ENCODE results near the gene OTULINL.

The OTULINL gene

GRCh38 chr5:14582797-14583137 is 1.2 kb downstream of the OTULINL start:
- no peak for TF ChIP-seq ZNF274 (IDR thresholded peaks at IDR 0.05; ENCODE audit: low read depth, low read length)
- H3K4me3 ChIP-seq (ENCODE audit: low read length): no peak overlapping the region

- H3K4me3 ChIP-seq (ENCODE audit: low read length): no peak overlapping the region
- no peak for TF ChIP-seq ZNF274 (IDR thresholded peaks at IDR 0.05; ENCODE audit: low read depth, low read length)
Observed at GRCh38 chr5:14584848-14585247, 3.3 kb downstream of the OTULINL start.

- H3K4me3 ChIP-seq (ENCODE audit: low read length): no peak overlapping the region
- no peak for TF ChIP-seq ZNF274 (IDR thresholded peaks at IDR 0.05; ENCODE audit: low read depth, low read length)
Observed at GRCh38 chr5:14587150-14587549, 5.6 kb downstream of the OTULINL start.

- no peak for TF ChIP-seq ZNF274 (IDR thresholded peaks at IDR 0.05; ENCODE audit: low read depth, low read length)
- no peak overlapping the region for H3K4me3 ChIP-seq (ENCODE audit: low read length)
Observed at GRCh38 chr5:14588145-14588544, 6.6 kb downstream of the OTULINL start.

- no peak for TF ChIP-seq ZNF274 (IDR thresholded peaks at IDR 0.05; ENCODE audit: low read depth, low read length)
Observed at GRCh38 chr5:14588758-14589543, 7.4 kb downstream of the OTULINL start.

GRCh38 chr5:14590949-14591348 is 9.4 kb downstream of the OTULINL start:
- H3K4me3 ChIP-seq (ENCODE audit: low read length): no peak overlapping the region
- TF ChIP-seq ZNF274 (IDR thresholded peaks at IDR 0.05; ENCODE audit: low read depth, low read length): no peak

More at GRCh38 chr5:14588758-14589543, 7.4 kb downstream of the OTULINL start:
- no peak overlapping the region for H3K4me3 ChIP-seq (ENCODE audit: low read length)

- TF ChIP-seq ZNF274 (IDR thresholded peaks at IDR 0.05; ENCODE audit: low read depth, low read length): no peak
- no peak overlapping the region for H3K4me3 ChIP-seq (ENCODE audit: low read length)
Observed at GRCh38 chr5:14591548-14591947, 10.0 kb downstream of the OTULINL start.

GRCh38 chr5:14593326-14594021 is 11.9 kb downstream of the OTULINL start:
- TF ChIP-seq ZNF274 (IDR thresholded peaks at IDR 0.05; ENCODE audit: low read depth, low read length): no peak
- no peak overlapping the region for H3K4me3 ChIP-seq (ENCODE audit: low read length)

- TF ChIP-seq ZNF274 (IDR thresholded peaks at IDR 0.05; ENCODE audit: low read depth, low read length): no peak
- H3K4me3 ChIP-seq (ENCODE audit: low read length): no peak overlapping the region; the same call in 1 of the 2 replicates
Observed at GRCh38 chr5:14594378-14595074, 12.9 kb downstream of the OTULINL start.

- peak overlapping the region; percentile 2; the same call in 1 of the 2 replicates for H3K4me3 ChIP-seq (ENCODE audit: low read length)
- TF ChIP-seq ZNF274 (IDR thresholded peaks at IDR 0.05; ENCODE audit: low read depth, low read length): no peak
Observed at GRCh38 chr5:14595189-14595588, 13.6 kb downstream of the OTULINL start.

- H3K4me3 ChIP-seq (ENCODE audit: low read length): peak overlapping the region; percentile 21; the same call in 1 of the 2 replicates
- TF ChIP-seq ZNF274 (IDR thresholded peaks at IDR 0.05; ENCODE audit: low read depth, low read length): no peak
Observed at GRCh38 chr5:14595891-14596290, 14.3 kb downstream of the OTULINL start.

- no peak overlapping the region for H3K4me3 ChIP-seq (ENCODE audit: low read length)
- TF ChIP-seq ZNF274 (IDR thresholded peaks at IDR 0.05; ENCODE audit: low read depth, low read length): no peak
Observed at GRCh38 chr5:14597080-14597479, 15.5 kb downstream of the OTULINL start.

- no peak overlapping the region for H3K4me3 ChIP-seq (ENCODE audit: low read length)
- no peak for TF ChIP-seq ZNF274 (IDR thresholded peaks at IDR 0.05; ENCODE audit: low read depth, low read length)
Observed at GRCh38 chr5:14598225-14598624, 16.6 kb downstream of the OTULINL start.

- no peak for TF ChIP-seq ZNF274 (IDR thresholded peaks at IDR 0.05; ENCODE audit: low read depth, low read length)
- no peak overlapping the region for H3K4me3 ChIP-seq (ENCODE audit: low read length)
Observed at GRCh38 chr5:14599476-14600127, 18.0 kb downstream of the OTULINL start.

Data from GM08714 (cell line).